ENCODE data around the gene CALHM5. TPM values are rescaled to one million over a fixed set of nuclear protein-coding genes. Genes with fewer than 3 reads are reported as not detected.

The CALHM5 gene
- total RNA-seq, 2 experiments from 2014 or later: not detected

DNA sequence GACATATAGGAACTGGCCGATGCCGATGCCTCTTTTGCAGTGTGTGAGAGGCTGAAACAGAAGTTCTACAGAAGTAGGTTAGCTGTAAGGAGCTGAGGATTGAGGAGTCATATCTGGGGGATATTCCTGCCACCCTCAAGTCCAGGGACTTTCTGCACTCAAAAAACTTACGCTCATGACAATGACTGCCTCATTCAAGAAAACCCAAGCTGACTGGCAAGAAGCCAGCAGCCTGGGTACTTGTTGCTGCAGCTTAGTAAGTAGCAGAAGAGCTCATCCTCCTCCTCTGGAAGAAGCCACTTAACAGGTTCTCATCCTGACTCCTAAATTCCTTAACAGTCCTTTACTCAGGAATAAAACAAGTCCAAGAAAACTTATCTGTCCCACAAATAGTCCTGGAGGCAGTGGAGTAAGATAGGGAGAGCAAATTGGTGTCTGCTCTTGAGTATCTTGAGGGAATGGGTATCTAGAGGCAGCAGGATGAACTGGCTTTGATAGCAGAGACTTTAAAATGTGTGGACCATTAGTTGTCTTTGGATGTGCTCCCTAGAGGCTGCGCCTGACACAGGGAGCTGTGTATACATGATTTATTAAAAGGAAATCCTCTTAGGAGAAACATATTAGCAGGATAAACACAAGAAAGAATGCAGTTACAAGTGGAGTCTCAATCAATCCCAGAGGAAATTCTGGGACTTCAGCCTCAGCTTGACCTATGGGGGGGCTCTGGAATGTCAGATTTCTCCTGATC, 7.4 kb downstream of the CALHM5 start:
- no peaks in the 10 kb centered on the region for H3K9me3 Mint-ChIP-seq (ENCODE audit: low read depth)
- CTCF ChIA-PET: no interaction called here
- H3K4me1 Mint-ChIP-seq: no peaks in the 10 kb centered on the region
- ATAC-seq (no peak), DNase-seq (no peak)
- H3K27me3 Mint-ChIP-seq: peaks cover 14% of the 10 kb centered on the region
- no peaks in the 10 kb centered on the region for H3K36me3 Mint-ChIP-seq
- no peak overlapping the region for H3K4me3 Mint-ChIP-seq
- H3K27ac Mint-ChIP-seq: no peak overlapping the region

DNA sequence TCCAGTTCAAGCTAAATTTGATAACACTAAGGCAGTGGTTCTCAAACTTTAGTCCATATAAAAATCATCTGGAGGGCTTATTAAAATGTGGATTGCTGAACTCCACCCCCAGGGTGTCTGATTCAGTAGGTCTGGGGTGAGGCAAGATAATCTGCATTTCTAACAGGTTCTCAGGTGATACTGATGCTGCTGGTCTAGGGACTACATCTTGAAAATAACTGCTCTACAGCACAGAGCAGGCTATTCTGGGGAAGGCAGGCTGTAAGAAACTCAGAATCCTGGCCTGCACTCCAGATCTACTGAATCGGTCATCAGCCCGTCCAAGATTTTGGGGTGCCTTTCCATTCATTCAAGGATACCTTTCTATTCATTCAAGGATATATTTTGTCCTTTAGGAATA, 11.5 kb downstream of the CALHM5 start:
- Mint-ChIP-seq H3K4me3 (no peak overlapping the region), H3K4me1 (no peaks in the 10 kb centered on the region), H3K27ac (no peak overlapping the region), H3K27me3 (peaks cover 14% of the 10 kb centered on the region), H3K36me3 (no peaks in the 10 kb centered on the region), H3K9me3 (ENCODE audit: low read depth) (no peaks in the 10 kb centered on the region)
- CTCF ChIA-PET: interaction anchor here (1.1 kb wide), 1 partner anchor 235 kb away, joined by 3 read pairs; no protein-coding TSS in a partner anchor
- ATAC-seq (no peak), DNase-seq (no peak)

DNA sequence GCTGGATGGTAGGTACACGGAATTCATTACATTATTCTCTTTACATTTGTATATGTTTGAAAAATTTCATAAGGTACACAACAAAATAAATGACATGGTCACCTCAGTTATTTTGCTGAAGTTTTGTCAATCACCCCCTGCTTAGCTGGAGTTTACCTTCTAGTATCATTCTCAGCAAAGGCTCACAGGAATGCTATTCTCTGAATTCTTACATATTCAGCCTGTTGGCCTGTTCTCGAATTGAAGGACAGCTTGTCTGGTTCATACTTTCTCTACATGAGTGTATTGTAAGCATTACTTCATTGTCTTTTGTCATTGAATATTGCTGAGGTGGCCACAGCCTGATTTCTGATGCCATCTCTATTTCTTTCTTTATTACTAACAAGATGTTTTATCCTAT, 12.8 kb downstream of the CALHM5 start:
- ATAC-seq: no peak

DNA sequence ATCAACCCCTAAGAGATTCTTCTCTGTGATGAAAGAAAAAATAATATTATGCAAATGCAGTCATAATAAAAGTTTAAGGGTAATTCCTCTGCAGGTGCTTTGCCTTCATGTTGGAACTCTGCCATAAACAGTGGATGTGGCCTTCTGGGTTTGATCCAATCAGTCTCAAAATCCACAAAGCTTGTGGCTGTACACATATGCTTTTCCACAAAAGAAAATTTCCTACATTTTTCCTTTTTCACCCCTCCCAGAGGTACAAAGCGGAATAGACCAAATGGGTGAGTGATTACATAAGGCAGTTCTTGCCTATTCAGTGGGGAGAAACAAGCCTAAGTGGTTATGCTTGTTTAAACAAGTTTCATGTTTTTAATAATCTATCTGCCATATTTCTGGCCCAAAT, 16.7 kb downstream of the CALHM5 start:
- H3K9me3 Mint-ChIP-seq (ENCODE audit: low read depth): no peaks in the 10 kb centered on the region
- H3K36me3 Mint-ChIP-seq: no peaks in the 10 kb centered on the region
- H3K27ac Mint-ChIP-seq: no peak overlapping the region
- H3K27me3 Mint-ChIP-seq: peaks cover 40% of the 10 kb centered on the region
- peaks cover 3% of the 10 kb centered on the region for H3K4me1 Mint-ChIP-seq
- CTCF ChIA-PET: no interaction called here
- H3K4me3 Mint-ChIP-seq: no peak overlapping the region
- no peak for ATAC-seq
- no peak for DNase-seq

More for the DNA sequence above, 12.8 kb downstream of the CALHM5 start:
- Mint-ChIP-seq H3K27ac (no peak overlapping the region), H3K27me3 (peaks cover 15% of the 10 kb centered on the region), H3K9me3 (ENCODE audit: low read depth) (no peaks in the 10 kb centered on the region), H3K36me3 (no peaks in the 10 kb centered on the region), H3K4me3 (no peak overlapping the region), H3K4me1 (no peaks in the 10 kb centered on the region)
- DNase-seq: no peak
- CTCF ChIA-PET: no interaction called here

DNA sequence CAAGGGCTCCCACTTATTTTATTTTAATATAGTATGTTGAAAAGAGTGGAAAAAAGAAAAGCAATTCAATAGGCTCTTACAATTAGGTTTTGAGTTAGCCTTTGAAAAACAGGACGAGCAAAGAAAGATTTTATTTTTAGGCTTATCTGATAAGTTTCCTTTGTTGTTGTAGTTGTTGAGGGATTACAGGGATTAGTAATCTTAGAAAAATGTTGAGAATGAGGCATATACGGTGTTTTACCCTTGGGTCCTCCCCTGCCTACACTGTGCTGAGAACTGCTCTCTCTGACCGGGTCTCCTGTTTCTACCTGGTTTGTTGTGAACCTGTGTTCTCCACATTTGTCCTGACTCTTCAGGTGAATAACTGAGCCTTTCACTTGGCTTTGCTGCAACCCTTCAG, 17.3 kb downstream of the CALHM5 start:
- no peaks in the 10 kb centered on the region for H3K9me3 Mint-ChIP-seq (ENCODE audit: low read depth)
- H3K4me1 Mint-ChIP-seq: peaks cover 3% of the 10 kb centered on the region
- ATAC-seq: no peak
- H3K36me3 Mint-ChIP-seq: no peaks in the 10 kb centered on the region
- H3K27me3 Mint-ChIP-seq: peaks cover 46% of the 10 kb centered on the region
- DNase-seq: no peak
- no peak overlapping the region for H3K27ac Mint-ChIP-seq
- no peak overlapping the region for H3K4me3 Mint-ChIP-seq
- CTCF ChIA-PET: no interaction called here

DNA sequence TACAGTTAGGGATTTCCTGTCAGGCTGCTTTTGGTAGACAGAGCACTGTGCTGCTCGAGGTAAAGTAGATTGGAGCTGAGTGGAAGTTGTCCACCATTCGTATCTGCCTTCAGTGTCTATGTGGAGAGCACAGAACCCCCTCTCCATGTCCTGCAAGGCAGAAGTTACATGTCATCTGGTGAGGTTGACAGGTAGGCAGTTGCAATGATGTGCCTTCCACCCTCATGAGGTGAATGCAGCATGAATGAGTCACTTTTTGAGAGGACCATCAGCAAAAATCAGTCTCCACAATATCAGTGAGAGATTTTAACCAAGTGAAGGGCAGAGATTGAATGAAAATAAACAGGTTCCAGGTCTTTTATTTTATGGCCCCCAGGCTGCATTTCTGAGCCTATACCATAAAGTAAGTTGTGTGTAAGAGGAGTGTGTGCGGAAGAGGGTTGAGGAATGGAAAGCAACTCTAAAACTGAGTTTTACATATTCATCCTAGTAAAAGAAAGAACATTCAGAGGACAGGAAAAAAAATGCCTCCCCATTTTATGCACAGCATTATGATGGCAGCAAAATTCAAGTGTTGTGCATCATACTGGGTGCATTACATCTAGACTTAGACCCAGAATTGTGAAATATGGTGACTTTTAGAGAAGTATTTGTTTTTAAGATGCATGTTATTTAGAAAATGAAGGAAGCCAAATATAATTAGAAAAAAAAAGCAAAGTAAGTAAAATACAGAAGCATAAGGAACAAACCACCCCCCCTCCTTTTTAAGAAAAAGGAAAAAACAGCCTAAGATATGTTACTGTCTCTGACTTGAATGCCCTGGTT, 18.2 kb downstream of the CALHM5 start:
- H3K27ac Mint-ChIP-seq: no peak overlapping the region
- H3K9me3 Mint-ChIP-seq (ENCODE audit: low read depth): no peaks in the 10 kb centered on the region
- H3K27me3 Mint-ChIP-seq: peaks cover 50% of the 10 kb centered on the region
- no peak overlapping the region for H3K4me3 Mint-ChIP-seq
- DNase-seq (no peak), ATAC-seq (no peak)
- no peaks in the 10 kb centered on the region for H3K36me3 Mint-ChIP-seq
- CTCF ChIA-PET: no interaction called here
- peaks cover 3% of the 10 kb centered on the region for H3K4me1 Mint-ChIP-seq

DNA sequence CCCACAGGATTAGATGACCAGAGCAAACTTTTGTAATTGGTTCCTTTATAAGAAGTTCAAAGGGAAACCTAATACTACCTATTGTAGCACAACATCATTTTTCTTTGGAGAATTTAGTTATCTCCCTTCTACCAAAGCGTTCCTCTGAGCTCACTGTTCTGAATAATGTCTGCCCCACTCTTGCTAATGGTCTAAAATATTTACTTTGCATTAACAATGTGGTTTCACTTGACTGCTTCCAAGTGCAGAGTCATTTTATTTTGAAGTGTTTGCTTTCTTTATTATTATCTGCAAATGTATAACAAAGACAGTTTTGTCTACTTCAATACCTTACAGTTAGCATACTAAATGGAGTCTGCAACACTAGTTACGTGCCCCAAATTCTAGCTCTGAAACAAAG, 19.0 kb downstream of the CALHM5 start:
- H3K27me3 Mint-ChIP-seq: peaks cover 53% of the 10 kb centered on the region
- ATAC-seq (no peak), DNase-seq (no peak)
- H3K9me3 Mint-ChIP-seq (ENCODE audit: low read depth): no peaks in the 10 kb centered on the region
- H3K4me3 Mint-ChIP-seq: no peak overlapping the region
- no peaks in the 10 kb centered on the region for H3K36me3 Mint-ChIP-seq
- no peak overlapping the region for H3K27ac Mint-ChIP-seq
- peaks cover 3% of the 10 kb centered on the region for H3K4me1 Mint-ChIP-seq
- CTCF ChIA-PET: no interaction called here

DNA sequence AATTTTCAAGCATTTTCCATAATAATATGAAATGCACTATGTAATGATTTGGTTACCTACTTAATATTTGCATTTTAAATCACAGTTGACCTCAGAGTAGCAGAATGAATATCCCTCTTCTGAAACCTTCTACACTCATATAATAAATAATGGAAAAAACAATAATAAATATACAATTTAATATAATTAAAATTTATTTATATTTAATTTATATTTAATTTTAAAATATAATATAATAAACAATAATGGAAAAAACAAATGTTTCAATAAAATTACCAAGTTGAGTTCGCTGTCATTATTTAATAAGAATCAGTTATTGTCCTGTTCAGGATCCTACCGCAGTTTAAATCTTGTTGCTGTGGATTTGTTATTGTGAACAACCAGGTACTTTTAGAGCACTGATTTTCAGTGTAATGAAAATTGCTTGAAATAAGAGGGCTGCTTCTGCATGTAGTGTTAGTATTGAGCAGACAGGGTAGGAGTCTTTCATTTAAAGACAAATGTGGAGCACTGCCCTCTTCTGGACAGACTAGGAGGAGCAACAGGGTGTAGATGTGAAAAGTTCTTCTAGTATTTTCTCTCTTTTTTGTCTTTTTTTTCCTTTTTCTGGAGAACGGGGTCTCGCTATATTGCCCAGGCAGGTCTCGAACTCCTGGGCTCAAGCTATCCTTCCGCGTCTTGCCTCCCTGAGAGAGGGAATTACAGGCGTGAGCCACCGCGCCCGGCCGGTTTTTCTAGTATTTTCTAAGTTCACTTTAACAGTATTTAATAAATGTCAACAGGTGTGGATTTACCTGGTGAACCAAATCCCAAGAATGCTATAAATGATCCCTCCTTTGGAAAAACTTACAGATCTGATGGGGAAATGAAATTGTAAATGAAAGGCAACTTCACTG, 20.5 kb downstream of the CALHM5 start:
- CTCF ChIA-PET: interaction anchor here (0.6 to 4.5 kb wide), 9 partner anchors 9 to 314 kb away, joined by 3 to 46 read pairs (median 3); partner anchors contain the start of gene TSPYL4
- peaks cover 3% of the 10 kb centered on the region for H3K4me1 Mint-ChIP-seq
- peak; percentile 87 for ATAC-seq

DNA sequence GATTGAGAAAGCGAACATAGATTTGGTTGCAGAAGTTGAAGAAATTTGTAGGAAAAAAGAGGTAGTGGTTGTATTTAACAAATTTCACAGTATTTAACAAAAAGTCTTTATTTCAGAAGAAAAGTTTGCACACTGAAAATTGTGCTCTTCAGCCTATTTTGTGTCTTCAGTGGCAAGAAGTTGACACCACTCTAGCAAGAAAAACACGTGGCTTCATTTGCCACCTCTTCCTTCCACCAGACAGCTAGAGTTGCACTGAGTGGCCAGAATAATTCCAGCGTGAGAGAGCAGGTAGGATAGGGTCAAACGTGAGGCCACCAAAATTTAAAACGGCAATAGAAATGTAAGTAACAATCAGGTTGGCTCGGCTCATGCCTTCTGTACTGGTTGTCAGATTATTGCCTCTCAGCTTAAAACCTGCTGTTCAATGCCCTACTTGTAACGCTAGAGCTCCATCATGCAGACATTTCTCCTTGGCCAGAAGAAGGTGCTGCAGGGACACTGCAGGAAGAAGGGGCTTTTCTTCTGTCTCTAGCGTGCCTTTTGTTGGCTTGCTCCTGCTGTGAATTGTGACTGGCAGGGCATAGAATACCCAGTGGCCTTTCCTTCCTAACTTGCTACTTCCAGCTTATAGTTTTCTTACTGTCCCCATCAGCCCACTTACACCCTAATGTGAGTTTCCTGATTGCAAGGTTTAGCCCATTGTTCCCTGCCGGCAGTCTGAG, 22.0 kb downstream of the CALHM5 start:
- CTCF ChIA-PET: interaction anchor here (0.9 to 4.5 kb wide), 11 partner anchors 22 to 279 kb away, joined by 3 to 46 read pairs (median 4); partner anchors contain the start of gene TSPYL4
- no peak overlapping the region for H3K4me3 Mint-ChIP-seq
- peaks cover 44% of the 10 kb centered on the region for H3K27me3 Mint-ChIP-seq

More for the DNA sequence above, 20.5 kb downstream of the CALHM5 start:
- H3K4me3 Mint-ChIP-seq: no peak overlapping the region
- DNase-seq: peak; percentile 75
- H3K27me3 Mint-ChIP-seq: peaks cover 53% of the 10 kb centered on the region
- H3K27ac Mint-ChIP-seq: no peak overlapping the region
- no peaks in the 10 kb centered on the region for H3K36me3 Mint-ChIP-seq
- H3K9me3 Mint-ChIP-seq (ENCODE audit: low read depth): no peaks in the 10 kb centered on the region

DNA sequence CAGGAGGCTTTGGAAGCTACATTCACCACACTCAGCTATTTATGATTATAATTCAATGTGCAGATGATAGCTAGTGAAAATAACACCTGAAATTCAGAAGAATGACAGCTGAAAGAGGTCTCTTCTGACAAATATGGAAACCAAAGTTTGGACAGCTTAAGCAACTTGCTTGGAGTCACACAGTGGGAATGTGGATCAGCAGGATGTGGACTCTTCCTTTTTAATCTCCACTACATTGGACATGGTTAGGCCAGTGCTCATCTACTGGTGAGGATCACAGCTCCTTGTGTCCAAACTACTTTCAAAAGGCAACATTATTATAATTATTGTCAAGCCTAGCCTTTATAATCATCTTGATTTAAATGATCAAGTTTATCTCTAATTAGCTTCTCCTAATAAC, 23.7 kb downstream of the CALHM5 start:
- Mint-ChIP-seq H3K4me1 (peaks cover 3% of the 10 kb centered on the region), H3K27ac (no peak overlapping the region), H3K36me3 (no peaks in the 10 kb centered on the region), H3K9me3 (ENCODE audit: low read depth) (no peaks in the 10 kb centered on the region), H3K4me3 (no peak overlapping the region), H3K27me3 (peaks cover 39% of the 10 kb centered on the region)
- DNase-seq: no peak
- CTCF ChIA-PET: interaction anchor here (0.8 to 4.5 kb wide), 17 partner anchors 10 to 317 kb away, joined by 3 to 46 read pairs (median 3); partner anchors contain the start of gene TRAPPC3L
- no peak for ATAC-seq

More for the DNA sequence above, 22.0 kb downstream of the CALHM5 start:
- DNase-seq (no peak), ATAC-seq (no peak)
- Mint-ChIP-seq H3K36me3 (no peaks in the 10 kb centered on the region), H3K9me3 (ENCODE audit: low read depth) (no peaks in the 10 kb centered on the region), H3K4me1 (peaks cover 3% of the 10 kb centered on the region), H3K27ac (no peak overlapping the region)

DNA sequence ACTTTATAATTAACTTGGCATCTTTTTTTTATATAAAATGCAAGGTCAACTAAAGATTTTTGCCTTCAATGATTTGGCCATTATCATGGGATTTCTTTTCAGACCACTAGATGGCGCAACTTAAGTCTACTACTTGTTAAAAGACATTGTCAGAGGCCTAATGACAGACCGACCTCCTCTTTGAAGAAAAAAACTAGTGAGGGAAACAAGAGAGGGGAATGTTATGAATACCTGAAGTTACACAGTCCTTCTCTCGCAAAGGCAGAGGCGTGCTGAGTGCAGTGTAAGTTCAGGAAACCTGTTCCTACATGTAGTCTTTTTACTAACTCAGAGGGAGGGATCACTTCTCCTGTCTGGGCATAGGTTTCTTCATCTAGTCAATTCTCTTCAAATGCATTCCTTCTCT, 24.8 kb downstream of the CALHM5 start:
- Mint-ChIP-seq H3K4me1 (peaks cover 3% of the 10 kb centered on the region), H3K4me3 (no peak overlapping the region), H3K27me3 (peaks cover 41% of the 10 kb centered on the region), H3K9me3 (ENCODE audit: low read depth) (no peaks in the 10 kb centered on the region), H3K36me3 (no peaks in the 10 kb centered on the region), H3K27ac (no peak overlapping the region)
- no peak for DNase-seq
- CTCF ChIA-PET: interaction anchor here (2.0 to 4.5 kb wide), 3 partner anchors 27 to 248 kb away, joined by 4 to 46 read pairs (median 5); no protein-coding TSS in a partner anchor
- ATAC-seq: peak; percentile 58

DNA sequence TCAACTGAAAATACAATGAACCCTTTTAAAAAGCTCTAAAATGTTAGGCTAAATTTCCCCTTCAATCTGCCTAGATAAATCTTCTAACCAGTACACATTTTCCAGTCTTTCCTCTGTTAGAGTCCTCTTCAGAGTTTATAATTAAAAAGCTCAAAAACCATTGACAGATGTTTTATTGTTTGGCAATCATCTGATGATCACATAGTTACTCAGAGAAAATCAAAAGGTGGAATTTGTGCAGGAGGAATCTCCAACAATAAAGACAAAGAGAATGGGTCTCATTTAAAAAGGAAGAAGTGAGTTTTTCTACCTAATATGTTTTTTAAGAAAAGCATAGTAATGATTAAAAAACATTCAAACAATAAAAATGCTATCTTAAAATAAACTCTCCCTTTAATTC, 31.0 kb downstream of the CALHM5 start:
- CTCF ChIA-PET: interaction anchor here (0.7 to 1.6 kb wide), 2 partner anchors 20 to 255 kb away, joined by 3 to 4 read pairs; no protein-coding TSS in a partner anchor
- H3K36me3 Mint-ChIP-seq: no peaks in the 10 kb centered on the region
- no peaks in the 10 kb centered on the region for H3K4me1 Mint-ChIP-seq
- H3K27me3 Mint-ChIP-seq: peaks cover 53% of the 10 kb centered on the region
- DNase-seq: no peak
- no peak overlapping the region for H3K27ac Mint-ChIP-seq
- H3K9me3 Mint-ChIP-seq (ENCODE audit: low read depth): no peaks in the 10 kb centered on the region
- ATAC-seq: no peak
- H3K4me3 Mint-ChIP-seq: no peak overlapping the region
